Heart left ventricle (tissue), 13 donors: Measurements from ENCODE around the gene FGF2.

ENCODE experiments used
- POLR2A ChIP-seq, 2 donors: fragments of 450-650 bp; IDR thresholded peaks; one replicate each; pipeline ENCODE4 v1.6.1; 2017; ENCODE audit warnings: antibody characterized with exemption in 2 of 2, mild to moderate bottlenecking in 2 of 2, moderate library complexity in 2 of 2
- TF ChIP-seq, protein P1 (sequence below), 12 donors: fragments of 200-600 bp; sonication (generic) in 4 of 12; IDR thresholded peaks; one replicate each; pipeline versions ENCODE4 v1.5.0 to v1.8.0; 2018 to 2022; ENCODE audit warnings: antibody characterized with exemption in 12 of 12, mild to moderate bottlenecking in 5 of 12
- donor health status: ischemic (EF 13 %, LVEDD 7.1; RV severe dilation, severe dysfunction).
- donor health status: DM: no; HTN: yes; CAD: no.
- donor health status: DM: no; HTN: no; CAD: no.
- donor health status: ischemic (EF 25% LVEDD 6.9; RV normal size, moderate dysfunction).
- donor health status: ischemic (EF 25% LVEDD 5.7; RV mildly dilated, moderate dysfunction).
- donor health status: ischemic (EF 35%, LVEDD 5.7; RV mildly dilated, moderate dysfunction).
- donor health status: nonischemic (EF 11% LVEDD 7.7; RV severe dilation, severe dysfunction).
- donor health status: DM: yes; HTN: yes; CAD: no.
- donor health status: PGD.
- donor health status: ischemic (EF 29% LVEDD 5.4; RV normal size, mild dysfunction).
- donor health status: nonischemic (EF 23%, LVEDD 6.1; RV moderate dilation, normal function).

DNA sequence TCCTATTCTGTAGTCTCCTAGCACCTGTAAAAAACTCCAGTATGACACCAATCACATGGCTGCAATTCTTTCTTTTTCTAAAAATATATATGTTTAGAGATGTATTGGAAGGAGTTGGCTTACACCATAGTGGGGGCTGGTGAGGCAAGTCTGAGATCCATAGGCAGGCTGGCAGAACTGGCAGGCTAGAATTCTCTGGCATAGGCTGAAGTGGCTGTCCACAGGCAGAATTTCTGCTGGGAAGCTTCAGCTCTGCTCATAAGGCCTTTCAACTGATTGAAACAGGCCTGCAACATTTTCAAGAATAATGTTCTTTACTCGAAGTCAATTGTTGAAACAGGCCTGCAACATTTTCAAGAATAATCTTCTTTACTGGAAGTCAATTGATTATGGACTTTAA is 37.0 kb downstream of the FGF2 start:
- no peak for TF ChIP-seq POLR2A (IDR thresholded peaks at IDR 0.05)
- TF ChIP-seq, protein P1, sequence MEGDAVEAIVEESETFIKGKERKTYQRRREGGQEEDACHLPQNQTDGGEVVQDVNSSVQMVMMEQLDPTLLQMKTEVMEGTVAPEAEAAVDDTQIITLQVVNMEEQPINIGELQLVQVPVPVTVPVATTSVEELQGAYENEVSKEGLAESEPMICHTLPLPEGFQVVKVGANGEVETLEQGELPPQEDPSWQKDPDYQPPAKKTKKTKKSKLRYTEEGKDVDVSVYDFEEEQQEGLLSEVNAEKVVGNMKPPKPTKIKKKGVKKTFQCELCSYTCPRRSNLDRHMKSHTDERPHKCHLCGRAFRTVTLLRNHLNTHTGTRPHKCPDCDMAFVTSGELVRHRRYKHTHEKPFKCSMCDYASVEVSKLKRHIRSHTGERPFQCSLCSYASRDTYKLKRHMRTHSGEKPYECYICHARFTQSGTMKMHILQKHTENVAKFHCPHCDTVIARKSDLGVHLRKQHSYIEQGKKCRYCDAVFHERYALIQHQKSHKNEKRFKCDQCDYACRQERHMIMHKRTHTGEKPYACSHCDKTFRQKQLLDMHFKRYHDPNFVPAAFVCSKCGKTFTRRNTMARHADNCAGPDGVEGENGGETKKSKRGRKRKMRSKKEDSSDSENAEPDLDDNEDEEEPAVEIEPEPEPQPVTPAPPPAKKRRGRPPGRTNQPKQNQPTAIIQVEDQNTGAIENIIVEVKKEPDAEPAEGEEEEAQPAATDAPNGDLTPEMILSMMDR (IDR thresholded peaks at IDR 0.05), result no peak
